BE2C (cell line): ENCODE measurements around the gene PTPRE.

ENCODE experiments used
- DNase-seq: peaks from one replicate; pipeline ENCODE4 v3.0.0-alpha.2; 2020
- H3K27me3 ChIP-seq: fragments of 250-450 bp; sonication (Bioruptor Pico); 2 replicates; pipeline ENCODE4 v1.5.1; 2020; ENCODE audit warnings: mild to moderate bottlenecking
- H3K36me3 ChIP-seq: fragments of 250-450 bp; sonication (Bioruptor Pico); 2 replicates; pipeline ENCODE4 v1.5.1; 2020; ENCODE audit warnings: mild to moderate bottlenecking
- H3K4me1 ChIP-seq: fragments of 250-450 bp; sonication (Bioruptor Pico); 2 replicates; pipeline ENCODE4 v1.5.1; 2020
- H3K4me3 ChIP-seq: 2 replicates; pipeline ENCODE4 v1.5.1; 2011; ENCODE audit warnings: low read depth, low read length
- H3K9me3 ChIP-seq: fragments of 250-450 bp; sonication (Bioruptor Pico); 2 replicates; pipeline ENCODE4 v1.5.1; 2020
- TF ChIP-seq, protein P1 (sequence below): IDR thresholded peaks from 2 replicates; pipeline ENCODE4 v1.5.1; 2012; ENCODE audit warnings: mild to moderate bottlenecking, low read depth, low read length

Gene PTPRE

DNA sequence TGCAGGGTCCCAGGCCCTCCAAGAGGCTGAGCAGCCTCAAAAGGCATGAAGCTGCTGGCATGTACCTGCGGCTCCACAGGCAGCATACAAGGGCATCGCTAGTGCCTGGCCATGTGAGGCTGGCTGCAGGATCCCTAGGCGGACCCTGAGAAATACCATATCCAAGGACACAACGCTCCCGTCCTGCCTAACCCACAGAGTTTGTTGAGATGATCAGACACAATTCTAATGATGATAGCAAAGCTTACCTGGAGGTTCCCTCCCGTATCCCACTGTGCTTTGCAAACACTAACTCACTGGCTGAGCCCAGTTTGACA lies 31.5 kb upstream of the PTPRE start:
- Histone ChIP-seq H3K4me1 (no peaks in the 10 kb centered on the region), H3K9me3 (no peaks in the 10 kb centered on the region), H3K36me3 (no peaks in the 10 kb centered on the region), H3K27me3 (no peaks in the 10 kb centered on the region), H3K4me3 (no peak overlapping the region)
- DNase-seq: no peak
- TF ChIP-seq, protein P1, sequence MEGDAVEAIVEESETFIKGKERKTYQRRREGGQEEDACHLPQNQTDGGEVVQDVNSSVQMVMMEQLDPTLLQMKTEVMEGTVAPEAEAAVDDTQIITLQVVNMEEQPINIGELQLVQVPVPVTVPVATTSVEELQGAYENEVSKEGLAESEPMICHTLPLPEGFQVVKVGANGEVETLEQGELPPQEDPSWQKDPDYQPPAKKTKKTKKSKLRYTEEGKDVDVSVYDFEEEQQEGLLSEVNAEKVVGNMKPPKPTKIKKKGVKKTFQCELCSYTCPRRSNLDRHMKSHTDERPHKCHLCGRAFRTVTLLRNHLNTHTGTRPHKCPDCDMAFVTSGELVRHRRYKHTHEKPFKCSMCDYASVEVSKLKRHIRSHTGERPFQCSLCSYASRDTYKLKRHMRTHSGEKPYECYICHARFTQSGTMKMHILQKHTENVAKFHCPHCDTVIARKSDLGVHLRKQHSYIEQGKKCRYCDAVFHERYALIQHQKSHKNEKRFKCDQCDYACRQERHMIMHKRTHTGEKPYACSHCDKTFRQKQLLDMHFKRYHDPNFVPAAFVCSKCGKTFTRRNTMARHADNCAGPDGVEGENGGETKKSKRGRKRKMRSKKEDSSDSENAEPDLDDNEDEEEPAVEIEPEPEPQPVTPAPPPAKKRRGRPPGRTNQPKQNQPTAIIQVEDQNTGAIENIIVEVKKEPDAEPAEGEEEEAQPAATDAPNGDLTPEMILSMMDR: no peak

GRCh38 chr10:127875916-127876315 lies 31.0 kb upstream of the PTPRE start:
- TF ChIP-seq, protein P1: no peak
- Histone ChIP-seq H3K9me3 (no peaks in the 10 kb centered on the region), H3K36me3 (no peaks in the 10 kb centered on the region), H3K4me1 (no peaks in the 10 kb centered on the region), H3K4me3 (no peak overlapping the region), H3K27me3 (no peaks in the 10 kb centered on the region)
- no peak for DNase-seq

DNA sequence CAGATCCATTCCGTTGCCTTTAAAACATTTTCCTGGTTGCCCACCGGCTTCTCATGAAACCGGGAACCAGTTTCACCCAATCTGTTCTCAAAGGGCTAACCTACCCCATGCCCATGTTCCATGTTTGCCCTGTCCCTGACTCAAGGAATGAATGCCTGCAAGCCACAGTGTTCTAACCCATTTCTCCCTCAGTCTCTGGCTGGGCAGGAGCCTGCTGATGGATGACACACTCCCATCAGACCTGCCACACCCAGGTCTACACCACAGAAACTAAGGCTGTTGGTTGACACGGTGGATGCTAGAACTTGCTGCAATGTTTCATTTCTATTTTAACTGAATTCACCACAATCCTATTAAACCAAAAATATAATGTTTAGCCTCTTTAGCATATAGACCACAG lies 29.8 kb upstream of the PTPRE start:
- Histone ChIP-seq H3K4me1 (no peaks in the 10 kb centered on the region), H3K9me3 (no peaks in the 10 kb centered on the region), H3K27me3 (no peaks in the 10 kb centered on the region), H3K36me3 (no peaks in the 10 kb centered on the region), H3K4me3 (no peak overlapping the region)
- TF ChIP-seq, protein P1: no peak
- no peak for DNase-seq

DNA sequence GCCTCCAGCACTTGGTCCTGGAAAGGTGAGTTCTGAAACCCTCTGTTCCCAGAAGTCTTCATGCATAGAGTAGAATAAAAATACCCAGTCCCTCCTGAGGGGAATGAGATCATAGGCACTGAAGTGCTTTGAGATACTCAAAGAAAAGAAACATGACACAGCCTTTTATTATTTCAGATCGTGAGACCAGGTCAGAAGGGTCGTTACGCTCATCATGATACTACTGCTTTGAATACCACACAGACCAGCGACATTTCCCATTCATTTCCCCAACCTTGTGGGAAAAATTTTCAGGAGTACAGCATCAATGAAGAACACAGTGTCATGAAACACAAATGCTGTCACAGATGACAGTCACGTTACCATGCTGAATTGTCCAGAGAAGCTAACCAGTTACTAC lies 29.2 kb upstream of the PTPRE start:
- Histone ChIP-seq H3K36me3 (no peaks in the 10 kb centered on the region), H3K9me3 (no peaks in the 10 kb centered on the region), H3K4me1 (no peaks in the 10 kb centered on the region), H3K27me3 (no peaks in the 10 kb centered on the region), H3K4me3 (no peak overlapping the region)
- DNase-seq: no peak
- TF ChIP-seq, protein P1: no peak

DNA sequence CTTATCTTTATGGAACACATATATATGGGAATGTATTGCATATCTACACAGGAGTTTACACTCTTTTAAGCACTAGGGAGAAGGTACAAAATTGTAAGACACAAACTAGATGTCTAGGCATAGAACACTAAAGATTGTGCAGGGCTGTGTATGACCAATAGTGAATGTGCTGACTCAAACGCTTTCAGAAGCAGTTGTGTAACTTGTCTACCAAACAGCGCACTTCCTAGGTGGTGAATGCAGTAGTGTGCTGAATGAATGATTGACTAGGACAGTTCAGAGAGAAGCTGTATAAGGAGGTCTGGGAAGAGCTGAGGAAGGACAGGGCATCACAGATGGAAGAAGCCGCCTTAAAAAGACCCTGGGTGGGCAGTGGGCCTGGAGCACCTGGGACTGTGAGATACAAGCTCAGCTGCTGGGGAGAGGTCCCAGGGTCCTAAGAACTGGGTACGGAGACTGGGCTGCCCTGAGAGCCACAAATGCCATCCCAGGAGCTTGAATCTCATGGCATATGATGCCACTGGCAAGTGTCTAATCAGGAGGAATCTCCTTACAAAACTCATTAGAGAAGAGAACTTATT lies 28.3 kb upstream of the PTPRE start:
- H3K36me3 ChIP-seq: no peaks in the 10 kb centered on the region
- TF ChIP-seq, protein P1: no peak
- H3K4me1 ChIP-seq: no peaks in the 10 kb centered on the region
- no peaks in the 10 kb centered on the region for H3K27me3 ChIP-seq
- no peaks in the 10 kb centered on the region for H3K9me3 ChIP-seq
- H3K4me3 ChIP-seq: no peak overlapping the region
- DNase-seq: no peak

DNA sequence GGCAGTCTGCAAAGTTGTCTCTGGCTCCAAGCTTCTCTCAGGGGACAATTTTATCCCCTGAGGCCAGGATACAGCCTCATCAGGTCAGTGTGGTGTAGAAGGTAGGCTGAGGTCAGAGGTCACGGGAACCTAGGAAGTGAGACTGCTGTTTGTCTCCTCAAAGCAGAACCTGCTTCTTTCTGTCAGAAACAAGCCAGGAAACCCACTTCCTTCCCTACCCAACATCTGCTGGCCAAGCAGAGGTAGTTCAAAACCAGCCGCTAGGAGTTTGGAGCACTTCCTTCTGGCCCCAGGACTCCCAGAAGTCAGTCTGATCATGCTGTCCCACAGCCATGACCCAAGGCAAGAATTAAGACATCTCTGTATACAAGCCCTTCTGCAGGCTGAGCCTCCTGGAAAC lies 26.3 kb upstream of the PTPRE start:
- DNase-seq: no peak
- H3K9me3 ChIP-seq: no peaks in the 10 kb centered on the region

More for the DNA sequence above, 26.3 kb upstream of the PTPRE start:
- Histone ChIP-seq H3K4me3 (no peak overlapping the region), H3K4me1 (no peaks in the 10 kb centered on the region), H3K36me3 (no peaks in the 10 kb centered on the region), H3K27me3 (no peaks in the 10 kb centered on the region)
- TF ChIP-seq, protein P1: no peak
